SIG-M5 treated with dmso at 0.1 percent for 504 hours (cell line): ENCODE data around the gene CYFIP1.

ENCODE experiments used
- DNase-seq: peaks from one replicate; lab custom pipeline; 2025; ENCODE audit not compliant: unreplicated experiment; lab: John Stamatoyannopoulos, UW

CYFIP1 gene

GRCh38 chr15:22969489-22969888 lies 10.7 kb downstream of the CYFIP1 start:
- no peak for DNase-seq

DNA sequence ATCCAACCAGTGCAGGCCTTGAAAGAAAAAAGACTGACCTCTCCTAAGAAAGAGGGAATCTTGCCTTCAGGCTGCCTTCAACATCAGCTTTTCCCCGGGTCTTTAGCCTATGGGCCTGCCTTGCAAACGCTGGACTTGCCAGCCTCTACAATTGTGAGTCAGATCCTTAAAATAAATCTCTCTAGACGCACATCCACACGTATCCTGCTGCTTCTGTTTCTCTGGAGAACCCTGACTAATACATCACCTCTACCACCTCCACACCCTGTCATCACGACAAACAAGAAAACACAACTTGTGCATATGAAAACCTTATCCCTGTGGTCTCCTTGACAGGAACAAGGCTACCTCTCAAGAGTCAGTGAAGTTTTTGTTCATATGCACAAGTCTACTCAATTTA lies 11.8 kb downstream of the CYFIP1 start:
- no peak for DNase-seq

DNA sequence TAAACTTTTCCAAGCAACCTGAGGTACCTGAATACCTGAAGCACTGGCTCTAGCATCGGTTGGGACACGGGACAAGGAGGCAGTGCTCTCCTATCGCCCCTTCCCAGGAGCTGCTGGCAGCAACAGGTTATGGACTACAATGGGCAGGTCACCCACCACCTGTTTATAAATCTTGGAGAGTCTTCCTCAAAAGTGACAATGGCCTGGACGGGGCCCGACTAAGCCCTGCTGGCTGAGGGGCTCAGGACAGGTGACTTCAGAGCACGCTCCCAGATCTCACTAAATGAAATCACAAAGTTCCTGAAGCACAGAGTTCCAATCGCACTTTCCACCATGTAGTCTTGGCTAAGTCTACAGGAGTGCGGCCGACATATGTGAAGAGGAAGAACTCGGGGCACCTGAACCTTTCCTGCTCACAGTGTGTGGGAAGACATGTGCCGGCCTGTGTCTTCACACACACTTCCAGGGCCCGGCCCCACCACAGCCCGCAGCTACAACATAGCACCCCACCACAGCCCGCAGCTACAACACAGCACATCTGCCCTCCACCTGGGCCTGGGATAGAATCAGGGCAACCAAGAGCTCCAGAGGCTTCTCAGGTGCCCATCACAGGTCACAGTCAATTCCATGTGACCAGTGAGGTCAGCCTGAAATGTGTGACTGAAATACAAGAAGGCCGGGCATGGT lies 12.9 kb downstream of the CYFIP1 start:
- DNase-seq, result no peak

DNA sequence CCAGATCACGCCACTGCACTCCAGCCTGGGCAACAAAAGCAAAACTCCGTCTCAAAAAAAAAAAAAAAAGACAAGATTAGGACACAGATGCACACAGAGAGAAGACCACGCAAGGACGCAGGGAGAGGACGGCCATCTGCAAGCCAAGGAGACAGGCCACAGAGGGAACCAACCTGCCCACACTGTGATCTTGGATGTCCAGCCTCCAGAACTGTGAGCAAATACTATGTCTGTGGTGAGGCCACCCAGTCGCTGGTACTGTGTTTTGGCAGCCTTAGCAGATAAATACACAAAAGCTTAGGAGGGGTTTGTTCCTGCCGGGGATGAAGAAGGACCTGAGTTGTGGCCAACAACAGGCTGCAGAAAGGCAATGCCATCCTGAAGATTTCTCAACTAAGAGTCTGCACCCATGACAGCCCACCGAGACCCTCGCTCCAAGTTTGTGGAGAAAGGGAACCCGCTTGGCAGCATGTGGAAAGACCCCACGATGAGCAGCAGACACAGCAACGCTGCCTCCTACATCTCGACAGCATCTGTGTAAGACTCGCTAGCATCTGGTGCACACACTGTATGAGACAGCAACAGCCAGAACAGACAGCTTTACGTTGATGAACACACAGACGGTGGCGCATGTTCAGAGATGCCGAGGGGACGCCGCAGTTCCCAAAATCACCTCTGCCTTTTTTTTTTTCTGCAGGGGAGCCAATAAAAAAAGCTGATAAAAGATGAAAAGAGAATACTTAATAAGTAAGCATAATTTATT lies 13.7 kb downstream of the CYFIP1 start:
- DNase-seq, result no peak

DNA sequence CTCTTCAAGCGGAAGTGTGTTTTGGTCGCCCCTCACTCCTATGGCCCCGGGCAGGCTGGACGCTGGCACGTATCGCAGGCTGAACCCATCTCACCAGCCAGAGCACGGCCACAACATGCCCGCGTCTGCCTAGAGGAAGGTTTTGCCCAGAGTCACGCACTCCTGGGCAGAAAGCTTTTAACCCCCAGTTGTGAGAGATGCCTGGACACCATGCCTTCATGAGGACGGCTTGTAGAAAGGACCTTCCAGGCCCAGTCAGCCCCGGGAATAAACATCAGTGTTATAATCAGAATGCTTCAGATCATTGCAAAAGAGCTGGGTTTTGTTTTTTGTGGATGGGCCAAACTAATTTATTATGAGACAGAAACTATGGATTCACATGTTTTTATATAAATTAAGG lies 16.5 kb downstream of the CYFIP1 start:
- DNase-seq, result no peak

DNA sequence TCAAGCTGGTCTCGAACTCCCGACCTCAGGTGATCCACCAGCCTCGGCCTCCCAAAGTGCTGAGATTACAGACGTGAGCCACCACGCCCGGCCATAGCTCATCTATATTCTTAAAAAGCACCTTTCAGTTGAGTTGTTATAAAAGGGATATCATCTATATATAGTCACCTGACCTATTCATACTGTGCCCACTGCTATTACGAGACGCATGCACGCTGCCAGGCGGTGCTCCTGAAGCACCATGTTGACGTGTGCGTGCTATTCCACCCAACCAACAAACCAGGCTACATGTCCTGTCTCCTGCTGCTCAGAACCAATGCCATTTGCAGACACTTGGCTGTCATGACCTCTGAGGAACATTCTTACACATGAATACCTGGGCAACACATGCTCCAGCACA lies 17.6 kb downstream of the CYFIP1 start:
- no peak for DNase-seq

GRCh38 chr15:22961762-22962161 lies 18.4 kb downstream of the CYFIP1 start:
- DNase-seq, result no peak

DNA sequence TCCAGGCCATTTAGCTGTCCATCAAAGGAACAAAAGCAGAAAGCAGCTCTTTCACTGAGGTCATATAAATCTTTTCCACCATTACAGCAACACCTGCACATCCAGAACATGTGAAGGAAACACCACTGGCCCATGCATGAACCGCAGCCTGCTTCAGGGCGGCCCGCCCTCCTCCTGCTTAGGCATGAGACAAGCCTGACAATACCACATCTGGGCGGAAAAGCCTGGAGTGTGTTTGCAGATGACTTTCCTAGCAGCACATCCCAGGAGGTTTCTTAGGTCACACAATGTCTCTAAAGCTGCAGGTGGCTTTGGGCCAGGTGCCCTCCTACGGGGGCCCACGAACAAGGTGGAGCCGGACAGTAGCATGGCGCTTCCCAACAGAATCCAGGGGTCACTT lies 19.6 kb downstream of the CYFIP1 start:
- DNase-seq, result no peak

DNA sequence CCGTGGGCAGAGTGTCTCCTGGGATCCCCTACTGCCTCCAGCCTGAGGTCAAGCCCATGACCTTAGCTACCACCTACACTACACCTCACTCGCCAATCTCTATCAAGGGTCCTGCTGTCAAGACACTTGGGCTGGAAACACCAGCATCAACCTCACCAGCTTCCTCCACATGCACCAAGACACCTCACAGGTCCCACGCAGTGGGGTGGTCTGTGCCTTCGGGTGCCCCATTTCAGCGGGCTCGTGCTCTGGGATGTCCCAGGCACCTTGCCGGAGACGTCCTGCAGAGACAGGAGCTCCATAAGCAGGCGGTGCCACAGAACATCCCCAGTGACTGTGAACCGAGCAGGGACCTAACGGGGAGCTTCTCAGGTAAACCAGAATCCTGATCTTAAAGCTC lies 20.0 kb downstream of the CYFIP1 start:
- DNase-seq, result no peak

DNA sequence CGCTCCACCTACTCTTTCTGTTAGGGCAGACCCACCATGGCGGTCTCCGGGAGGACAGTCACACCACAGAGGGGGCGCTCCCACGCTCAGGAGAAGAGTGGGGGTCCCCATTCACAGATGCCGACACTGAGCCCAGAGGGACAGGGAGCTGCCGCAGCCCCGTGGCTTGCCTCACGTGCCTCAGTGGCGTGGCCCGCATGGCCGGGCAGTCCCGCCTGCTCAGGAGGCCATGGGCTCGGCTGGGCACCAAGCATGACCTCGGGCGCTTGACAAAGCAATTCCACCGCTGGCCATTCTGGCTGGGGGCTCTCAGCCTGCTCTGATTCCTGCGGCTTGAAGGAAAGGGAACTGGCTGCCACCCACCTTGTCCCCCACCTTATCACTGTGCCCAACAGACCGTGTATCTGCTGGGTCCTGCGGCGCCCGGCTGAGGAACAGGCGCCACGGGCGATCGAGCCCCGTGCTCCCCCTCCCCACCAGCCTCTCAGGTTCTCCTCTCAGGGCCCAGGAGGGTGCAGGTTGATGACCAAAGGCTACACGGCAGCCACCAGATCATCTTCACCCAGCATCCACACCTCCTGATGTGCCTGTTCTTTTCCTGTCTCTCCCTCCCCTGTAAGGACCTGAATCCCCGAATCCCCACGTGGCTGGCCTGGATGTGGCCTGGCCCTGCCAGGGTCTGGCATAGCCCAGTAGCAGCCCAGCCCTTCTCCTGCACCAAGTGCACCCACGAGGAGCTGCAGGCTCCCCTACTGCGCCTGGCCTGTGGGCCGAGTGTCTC lies 20.7 kb downstream of the CYFIP1 start:
- no peak for DNase-seq

DNA sequence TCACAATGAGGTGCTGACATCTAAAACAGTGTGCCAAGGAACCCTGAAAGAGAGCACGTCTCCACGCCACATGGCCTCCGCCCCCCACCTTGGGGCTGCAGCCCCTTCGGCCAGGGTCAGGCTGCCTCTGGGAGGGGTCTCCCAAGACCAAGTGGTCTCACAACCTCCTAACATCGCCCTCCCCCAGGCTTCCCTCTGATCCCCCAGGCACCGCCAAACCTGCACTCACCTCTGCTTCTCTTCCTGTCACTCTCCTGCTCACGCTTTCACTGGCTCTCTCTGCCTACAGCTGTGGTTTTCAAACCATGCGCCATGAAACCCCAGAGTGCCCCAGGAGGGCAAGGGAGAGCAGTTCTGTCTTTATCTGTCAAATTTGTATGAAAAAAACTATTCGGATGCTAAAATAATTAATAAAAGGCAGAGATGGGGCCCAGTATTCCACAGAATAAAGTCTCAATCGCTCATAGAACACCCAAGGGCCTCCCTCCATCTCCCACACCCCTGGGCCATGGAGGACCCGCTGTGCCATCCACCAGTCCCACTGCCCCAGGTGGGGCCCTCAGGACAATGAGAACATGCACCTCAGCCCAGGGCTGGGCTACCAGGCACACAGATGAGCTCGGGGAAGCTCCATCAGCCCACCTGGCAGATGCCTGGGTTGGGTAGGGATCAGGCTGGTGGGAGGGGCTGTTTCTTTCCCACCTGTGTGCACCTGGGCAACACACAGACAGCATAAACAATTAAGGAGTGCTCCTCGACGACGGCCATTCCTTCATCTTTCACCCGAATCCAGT lies 21.5 kb downstream of the CYFIP1 start:
- no peak for DNase-seq

- peak; percentile 86 for DNase-seq
Measured at GRCh38 chr15:22956978-22957260, 23.2 kb downstream of the CYFIP1 start.

GRCh38 chr15:22956257-22956977 lies 23.8 kb downstream of the CYFIP1 start:
- no peak for DNase-seq

DNA sequence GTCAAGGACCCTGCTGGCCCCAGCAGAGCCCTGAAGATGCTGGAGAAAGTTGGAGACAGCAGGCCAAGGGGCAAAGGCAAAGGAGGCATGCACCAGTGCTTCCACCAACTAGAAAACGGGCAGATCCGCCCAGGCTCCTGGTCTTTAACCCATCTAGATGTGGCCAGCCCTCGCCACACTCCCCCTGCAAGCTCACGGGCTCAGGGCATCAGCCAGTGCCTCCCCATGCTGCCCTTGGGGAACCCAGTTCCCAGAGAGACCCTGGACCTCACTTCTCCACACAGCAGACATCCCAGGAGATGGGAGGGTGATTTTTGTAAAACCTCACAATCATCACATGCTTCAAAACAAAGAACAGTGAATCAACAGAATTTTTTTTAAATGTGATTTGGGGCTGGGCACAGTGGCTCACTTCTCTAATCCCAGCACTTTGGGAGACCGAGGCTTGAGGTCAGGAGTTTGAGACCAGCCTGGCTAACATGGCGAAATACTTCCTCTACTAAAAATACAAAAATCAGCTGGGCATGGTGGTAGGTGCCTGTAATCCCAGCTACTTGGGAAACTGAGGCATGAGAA lies 24.5 kb downstream of the CYFIP1 start:
- DNase-seq, result no peak

DNA sequence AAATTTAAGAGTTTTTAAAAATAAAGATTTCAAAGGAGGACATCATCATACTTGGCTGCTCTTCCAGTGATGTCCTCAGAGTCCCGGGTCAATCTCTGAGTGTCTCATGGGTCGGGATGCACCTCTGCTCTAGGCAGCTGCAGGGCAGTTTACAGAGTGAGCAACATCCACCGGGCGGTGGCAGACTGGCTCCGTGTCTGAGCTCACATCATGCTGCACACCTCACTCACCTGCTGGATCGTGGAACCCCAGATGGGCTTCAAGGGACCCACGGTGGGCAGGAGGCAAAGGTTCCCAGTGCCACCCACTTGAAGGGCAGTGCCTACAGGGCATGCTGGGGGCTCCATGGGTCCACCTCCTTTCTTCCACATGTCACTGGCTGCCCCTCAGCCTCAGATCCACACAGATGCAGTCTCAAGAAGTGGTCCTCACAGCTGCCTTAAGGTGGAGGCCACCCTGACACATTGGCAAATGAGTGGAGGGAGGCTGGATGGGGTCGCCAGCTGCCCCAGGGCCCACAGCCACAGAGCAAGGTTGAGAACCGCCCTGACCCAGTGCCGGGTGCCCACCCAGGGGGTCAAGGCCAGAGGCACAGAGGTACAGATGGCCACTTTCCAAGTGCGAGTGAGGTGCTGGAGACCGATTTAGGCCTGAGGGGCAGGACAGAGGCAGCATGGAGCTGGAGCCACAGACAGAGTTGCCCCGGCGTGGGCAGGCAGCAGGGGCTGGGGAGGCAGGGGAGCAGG lies 25.2 kb downstream of the CYFIP1 start:
- no peak for DNase-seq

DNA sequence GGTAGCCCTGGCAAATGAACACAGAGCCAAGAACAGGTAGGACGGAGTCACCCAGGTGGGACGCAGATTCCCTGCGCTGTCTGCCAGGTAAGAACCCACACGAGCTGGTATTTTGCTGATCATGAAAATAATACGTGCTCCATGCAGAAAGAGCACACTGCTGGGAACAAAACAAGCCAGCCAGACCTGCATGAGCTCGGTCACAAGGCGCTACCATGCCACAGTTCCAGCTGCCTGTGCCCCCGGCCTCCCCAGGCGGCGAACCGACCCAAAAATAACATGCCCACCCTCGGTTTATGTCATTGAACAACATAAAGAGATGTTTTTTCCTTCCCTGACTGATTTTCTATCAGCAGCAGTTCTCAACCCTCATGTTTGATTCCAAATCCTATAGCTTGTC lies 25.8 kb downstream of the CYFIP1 start:
- no peak for DNase-seq

GRCh38 chr15:22952796-22953579 lies 27.2 kb downstream of the CYFIP1 start:
- no peak for DNase-seq

GRCh38 chr15:22951381-22952280 lies 28.5 kb downstream of the CYFIP1 start:
- DNase-seq, result no peak
